Neural progenitor cell (in vitro differentiated cells): ENCODE measurements around the gene RNF212.

Experiments used
- CTCF ChIP-seq: fragments of 200-600 bp; sonication (generic); IDR thresholded peaks from 2 replicates; pipeline ENCODE4 v1.5.1; 2017; ENCODE audit warnings: antibody characterized with exemption, mild to moderate bottlenecking
- EZH2 ChIP-seq: fragments of 200-600 bp; sonication (generic); IDR thresholded peaks from 2 replicates; pipeline ENCODE4 v1.6.1; 2017; ENCODE audit warnings: antibody characterized with exemption, mild to moderate bottlenecking, moderate library complexity
- EZH2phosphoT487 ChIP-seq: fragments of 200-600 bp; sonication (generic); IDR thresholded peaks from 2 replicates; pipeline ENCODE4 v1.6.1; 2017; ENCODE audit warnings: antibody characterized with exemption

GRCh38 chr4:1155314-1155713 is 42.0 kb upstream of the RNF212 start:
- no peak for TF ChIP-seq EZH2phosphoT487
- no peak for TF ChIP-seq CTCF
- TF ChIP-seq EZH2: no peak
